DOHH2 (cell line): ENCODE measurements around the gene PSAP.

Experiments used
- H3F3A ChIP-seq: fragments of 200-600 bp; sonication (generic), shearing (Covaris generic); 2 replicates; pipeline ENCODE4 v1.6.0; 2016; ENCODE audit warnings: antibody characterized with exemption, mild to moderate bottlenecking; ENCODE audit not compliant: control insufficient read depth, insufficient read depth
- H3K27ac ChIP-seq: fragments of 200-600 bp; sonication (generic); 2 replicates; pipeline ENCODE4 v1.5.1; 2014; ENCODE audit warnings: low read depth, mild to moderate bottlenecking, low read length, moderate library complexity
- H3K27me3 ChIP-seq: fragments of 200-600 bp; sonication (generic); 2 replicates; pipeline ENCODE4 v1.6.1; 2014; ENCODE audit warnings: mild to moderate bottlenecking, low read length, mixed read lengths; ENCODE audit not compliant: control insufficient read depth
- H3K36me3 ChIP-seq: fragments of 200-600 bp; sonication (generic); 2 replicates; pipeline ENCODE4 v1.6.1; 2014; ENCODE audit warnings: mild to moderate bottlenecking, low read length, moderate library complexity, mixed read lengths; ENCODE audit not compliant: control insufficient read depth
- H3K4me1 ChIP-seq: fragments of 200-600 bp; sonication (generic); 2 replicates; pipeline ENCODE4 v1.6.1; 2014; ENCODE audit warnings: mild to moderate bottlenecking, low read length, mixed read lengths; ENCODE audit not compliant: control insufficient read depth
- H3K4me2 ChIP-seq: fragments of 200-600 bp; sonication (generic); 2 replicates; pipeline ENCODE4 v1.6.0; 2014; ENCODE audit warnings: mild to moderate bottlenecking, low read length, moderate library complexity
- H3K4me3 ChIP-seq: fragments of 200-600 bp; sonication (generic); 2 replicates; pipeline ENCODE4 v1.5.1; 2014; ENCODE audit warnings: mild to moderate bottlenecking, low read length, mixed read lengths
- H3K79me2 ChIP-seq: fragments of 200-600 bp; sonication (generic); 2 replicates; pipeline ENCODE4 v1.6.1; 2014; ENCODE audit warnings: mild to moderate bottlenecking, low read length, mixed read lengths; ENCODE audit not compliant: control insufficient read depth
- H3K9me2 ChIP-seq: fragments of 200-600 bp; sonication (generic); replicated peaks from 2 replicates; pipeline ENCODE4 v1.6.1; 2014; ENCODE audit warnings: mild to moderate bottlenecking, low read length, mixed read lengths; ENCODE audit not compliant: control insufficient read depth
- H3K9me3 ChIP-seq: fragments of 200-600 bp; sonication (generic); 2 replicates; pipeline ENCODE4 v1.6.1; 2014; ENCODE audit warnings: antibody characterized with exemption, low read length, mixed read lengths; ENCODE audit not compliant: control insufficient read depth, insufficient read depth
- H4K20me1 ChIP-seq: fragments of 200-600 bp; sonication (generic); 2 replicates; pipeline ENCODE4 v1.6.0; 2014; ENCODE audit warnings: low read depth, mild to moderate bottlenecking, antibody characterized with exemption, low read length, moderate library complexity; ENCODE audit not compliant: control insufficient read depth, insufficient read depth
- EZH2phosphoT487 ChIP-seq: fragments of 200-600 bp; sonication (generic); IDR thresholded peaks from 2 replicates; pipeline ENCODE4 v1.6.1; 2017; ENCODE audit warnings: borderline replicate concordance, mild to moderate bottlenecking, antibody characterized with exemption, low read length, moderate library complexity, mixed read lengths
- TF ChIP-seq, protein P1 (sequence below): fragments of 200-600 bp; sonication (generic); IDR thresholded peaks from one replicate; pipeline ENCODE4 v1.5.1; 2014; ENCODE audit warnings: antibody characterized with exemption, mild to moderate bottlenecking, low read depth, low read length; ENCODE audit not compliant: poor library complexity, severe bottlenecking

PSAP gene

DNA sequence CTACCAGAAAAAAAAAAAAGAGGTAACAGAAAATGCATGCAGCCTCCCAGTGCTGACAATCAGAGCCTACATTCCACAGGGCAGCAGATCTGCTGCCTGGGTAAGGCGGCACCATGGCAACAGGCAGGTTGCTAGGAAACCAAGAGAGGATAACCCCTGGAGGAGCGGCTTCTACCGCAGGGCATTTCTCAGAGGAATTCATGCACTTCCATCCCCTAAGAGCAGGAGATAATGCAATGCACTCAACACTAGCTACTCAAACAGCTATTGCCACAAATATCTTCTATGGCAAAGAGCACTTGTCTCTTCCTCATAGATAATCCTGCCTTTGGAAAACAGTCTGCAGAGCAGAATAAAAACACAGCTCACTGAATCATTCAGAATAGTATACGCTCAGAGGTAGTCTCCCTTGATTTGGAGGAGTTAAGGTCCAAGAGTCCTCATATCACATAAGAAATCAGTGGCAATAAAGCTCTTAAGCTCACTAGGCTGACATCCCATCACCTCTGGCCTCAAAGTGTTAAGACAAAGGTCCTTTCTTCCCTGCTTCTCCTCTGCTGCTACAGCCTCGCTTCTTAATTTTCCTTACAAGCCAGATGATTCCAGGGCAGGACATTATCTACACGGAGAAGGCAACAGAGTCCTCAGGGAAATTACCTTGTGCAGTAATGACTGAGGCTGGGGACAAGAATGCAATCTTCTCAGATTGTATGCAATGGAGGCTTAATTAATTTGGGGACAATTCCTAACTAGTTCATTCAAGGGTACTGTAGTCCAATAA lies 10.7 kb downstream of the PSAP start:
- no peak overlapping the region for H3K4me3 ChIP-seq
- H3K27me3 ChIP-seq, result 0 out of 2 replicates have a peak, but pooled peaks cover 4% of the 10 kb centered on the region
- H3K27ac ChIP-seq, result no peak overlapping the region
- no peaks in the 10 kb centered on the region for H3F3A ChIP-seq
- H3K9me2 ChIP-seq, result no peaks in the 10 kb centered on the region
- no peak overlapping the region for H3K4me2 ChIP-seq
- H3K36me3 ChIP-seq, result no peaks in the 10 kb centered on the region
- H3K9me3 ChIP-seq, result no peaks in the 10 kb centered on the region
- H4K20me1 ChIP-seq, result peaks cover 48% of the 10 kb centered on the region
- TF ChIP-seq EZH2phosphoT487, result no peak
- H3K79me2 ChIP-seq, result peaks cover 58% of the 10 kb centered on the region
- peaks cover 25% of the 10 kb centered on the region for H3K4me1 ChIP-seq

DNA sequence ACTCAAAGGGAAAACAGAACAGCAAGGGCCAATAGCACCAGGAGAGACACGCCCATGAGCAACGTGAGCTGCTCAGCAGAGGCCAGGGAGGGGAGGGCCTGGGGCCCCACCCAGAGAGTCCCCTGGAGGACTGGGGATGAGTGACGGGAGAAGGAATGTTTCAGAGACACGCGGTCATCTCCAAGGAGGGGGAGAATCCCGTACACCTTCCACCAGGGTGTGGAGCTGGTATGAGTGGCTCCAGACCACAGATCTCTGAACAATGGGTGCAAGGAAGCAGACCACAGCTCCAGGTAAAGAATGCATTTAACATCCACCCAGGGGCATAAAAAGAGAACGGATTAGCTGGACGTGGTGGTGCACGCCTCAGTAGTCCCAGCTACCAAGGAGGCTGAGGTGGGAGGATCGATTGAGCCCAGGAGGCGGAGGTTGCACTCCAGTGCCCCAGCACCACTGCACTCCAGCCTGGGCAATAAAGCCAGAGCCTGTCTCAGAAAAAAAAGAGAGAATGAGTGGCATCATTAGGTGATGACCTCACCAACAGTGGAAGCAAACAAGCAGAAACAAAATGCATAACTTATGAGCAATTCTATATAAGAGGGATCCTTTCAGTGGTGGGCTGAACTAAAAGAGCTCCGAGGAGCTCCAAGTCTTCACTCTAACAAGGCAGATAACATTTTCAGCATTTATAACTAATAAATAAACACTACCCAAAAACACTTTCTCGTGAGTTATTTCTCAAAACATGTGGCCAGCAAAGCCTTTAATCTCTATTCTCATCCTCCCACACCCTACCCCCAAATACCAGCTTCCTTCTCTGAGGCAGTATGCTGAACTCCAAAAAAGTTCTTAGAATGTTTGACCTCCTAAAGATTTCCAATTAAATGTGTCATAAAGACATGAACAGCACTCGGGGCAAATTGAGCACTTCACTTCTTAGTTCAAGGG lies 12.5 kb downstream of the PSAP start:
- Histone ChIP-seq H3K4me3 (no peak overlapping the region), H3K4me1 (peaks cover 33% of the 10 kb centered on the region), H3K27me3 (0 out of 2 replicates have a peak, but pooled peaks cover 4% of the 10 kb centered on the region), H4K20me1 (peaks cover 41% of the 10 kb centered on the region), H3F3A (no peaks in the 10 kb centered on the region), H3K4me2 (no peak overlapping the region), H3K27ac (no peak overlapping the region), H3K9me3 (no peaks in the 10 kb centered on the region), H3K9me2 (no peaks in the 10 kb centered on the region), H3K79me2 (peaks cover 56% of the 10 kb centered on the region), H3K36me3 (no peaks in the 10 kb centered on the region)
- no peak for TF ChIP-seq EZH2phosphoT487
- TF ChIP-seq, protein P1, sequence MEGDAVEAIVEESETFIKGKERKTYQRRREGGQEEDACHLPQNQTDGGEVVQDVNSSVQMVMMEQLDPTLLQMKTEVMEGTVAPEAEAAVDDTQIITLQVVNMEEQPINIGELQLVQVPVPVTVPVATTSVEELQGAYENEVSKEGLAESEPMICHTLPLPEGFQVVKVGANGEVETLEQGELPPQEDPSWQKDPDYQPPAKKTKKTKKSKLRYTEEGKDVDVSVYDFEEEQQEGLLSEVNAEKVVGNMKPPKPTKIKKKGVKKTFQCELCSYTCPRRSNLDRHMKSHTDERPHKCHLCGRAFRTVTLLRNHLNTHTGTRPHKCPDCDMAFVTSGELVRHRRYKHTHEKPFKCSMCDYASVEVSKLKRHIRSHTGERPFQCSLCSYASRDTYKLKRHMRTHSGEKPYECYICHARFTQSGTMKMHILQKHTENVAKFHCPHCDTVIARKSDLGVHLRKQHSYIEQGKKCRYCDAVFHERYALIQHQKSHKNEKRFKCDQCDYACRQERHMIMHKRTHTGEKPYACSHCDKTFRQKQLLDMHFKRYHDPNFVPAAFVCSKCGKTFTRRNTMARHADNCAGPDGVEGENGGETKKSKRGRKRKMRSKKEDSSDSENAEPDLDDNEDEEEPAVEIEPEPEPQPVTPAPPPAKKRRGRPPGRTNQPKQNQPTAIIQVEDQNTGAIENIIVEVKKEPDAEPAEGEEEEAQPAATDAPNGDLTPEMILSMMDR, result no peak

DNA sequence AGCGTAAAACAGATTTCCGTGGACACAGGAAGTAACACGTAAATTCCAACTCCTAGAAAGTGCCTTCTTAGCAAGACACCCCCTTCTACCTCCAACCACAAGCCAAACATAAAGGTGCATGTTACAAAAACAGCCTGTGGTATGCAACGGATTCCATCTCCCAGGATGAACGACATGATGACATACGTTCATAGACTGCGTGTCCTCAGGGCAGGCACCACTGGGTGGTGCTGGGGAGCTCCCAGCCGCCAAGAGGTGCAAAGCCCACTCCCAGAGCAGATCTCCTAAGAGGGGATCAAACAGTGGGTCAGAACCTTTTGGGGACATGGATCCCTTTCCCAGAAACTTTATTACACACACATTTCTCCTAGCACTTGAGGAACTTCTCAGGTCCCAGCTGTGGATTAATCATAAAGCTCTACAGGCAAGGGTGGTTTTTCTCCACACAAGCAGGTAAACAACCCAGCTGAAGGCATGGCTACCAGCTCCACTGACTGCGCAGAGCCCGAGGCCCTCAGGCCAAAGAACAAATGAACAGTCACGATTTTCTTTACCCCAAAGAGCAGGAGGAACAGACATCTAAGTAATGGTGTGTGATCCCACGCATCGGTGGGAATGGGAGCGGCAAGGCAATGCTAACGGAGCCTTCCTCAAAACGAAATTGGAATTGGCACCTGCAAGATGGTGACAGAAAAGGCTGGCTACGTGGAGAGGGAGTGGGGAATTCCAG lies 13.8 kb downstream of the PSAP start:
- no peaks in the 10 kb centered on the region for H3K9me3 ChIP-seq
- peaks cover 40% of the 10 kb centered on the region for H3K4me1 ChIP-seq
- peaks cover 36% of the 10 kb centered on the region for H4K20me1 ChIP-seq
- H3K4me2 ChIP-seq, result peak overlapping the region; percentile 71
- H3K27ac ChIP-seq, result no peak overlapping the region
- peaks cover 49% of the 10 kb centered on the region for H3K79me2 ChIP-seq
- no peaks in the 10 kb centered on the region for H3K36me3 ChIP-seq
- H3K27me3 ChIP-seq, result 0 out of 2 replicates have a peak, but pooled peaks cover 4% of the 10 kb centered on the region
- H3K4me3 ChIP-seq, result peak overlapping the region; percentile 57
- no peaks in the 10 kb centered on the region for H3F3A ChIP-seq
- H3K9me2 ChIP-seq, result no peaks in the 10 kb centered on the region
- TF ChIP-seq, protein P1, result peak; percentile 78
- no peak for TF ChIP-seq EZH2phosphoT487
